Chondrocyte (in vitro differentiated cells): Measurements from ENCODE around the gene PCSK7. TPM values are rescaled to one million over a fixed set of nuclear protein-coding genes. Genes with fewer than 3 reads are reported as not detected.
A peak's percentile ranks its signal among the peaks of the same experiment; 100 is the strongest.

Source experiments
- DNase-seq: peaks from one replicate; pipeline ENCODE4 v3.0.0; 2021; ENCODE audit warnings: mixed read lengths, low spot score
- H3K27ac Mint-ChIP-seq: one replicate; pipeline ENCODE4 v1.8.0; 2021; ENCODE audit warnings: mild to moderate bottlenecking, moderate library complexity, mixed read lengths; ENCODE audit not compliant: unreplicated experiment
- H3K27me3 Mint-ChIP-seq: 2 replicates; pipeline ENCODE4 v1.8.0; 2021; ENCODE audit warnings: low read depth, mixed read lengths
- H3K36me3 Mint-ChIP-seq: 2 replicates; pipeline ENCODE4 v1.8.0; 2021; ENCODE audit warnings: low read depth, mixed read lengths
- H3K4me1 Mint-ChIP-seq: 2 replicates; pipeline ENCODE4 v1.8.0; 2021; ENCODE audit warnings: low read depth, mild to moderate bottlenecking, mixed read lengths
- H3K4me3 Mint-ChIP-seq: one replicate; pipeline ENCODE4 v1.8.0; 2021; ENCODE audit warnings: mild to moderate bottlenecking, moderate library complexity, mixed read lengths; ENCODE audit not compliant: unreplicated experiment
- H3K9me3 Mint-ChIP-seq: 2 replicates; pipeline ENCODE4 v1.8.0; 2021; ENCODE audit warnings: low read depth, mixed read lengths
- total RNA-seq: library from RNA; stranded (reverse); gene quantifications from 3 replicates; pipeline ENCODE4 v1.2.1, GENCODE V29; 2021
- TF ChIP-seq, protein P1 (sequence below): fragments of 200-600 bp; sonication (generic); IDR thresholded peaks from 2 replicates; pipeline ENCODE4 v1.5.0; 2021; ENCODE audit warnings: antibody characterized with exemption, mild to moderate bottlenecking, moderate library complexity

PCSK7 gene
- total RNA-seq, 1 donor from 2014 or later: 43.0 TPM

DNA sequence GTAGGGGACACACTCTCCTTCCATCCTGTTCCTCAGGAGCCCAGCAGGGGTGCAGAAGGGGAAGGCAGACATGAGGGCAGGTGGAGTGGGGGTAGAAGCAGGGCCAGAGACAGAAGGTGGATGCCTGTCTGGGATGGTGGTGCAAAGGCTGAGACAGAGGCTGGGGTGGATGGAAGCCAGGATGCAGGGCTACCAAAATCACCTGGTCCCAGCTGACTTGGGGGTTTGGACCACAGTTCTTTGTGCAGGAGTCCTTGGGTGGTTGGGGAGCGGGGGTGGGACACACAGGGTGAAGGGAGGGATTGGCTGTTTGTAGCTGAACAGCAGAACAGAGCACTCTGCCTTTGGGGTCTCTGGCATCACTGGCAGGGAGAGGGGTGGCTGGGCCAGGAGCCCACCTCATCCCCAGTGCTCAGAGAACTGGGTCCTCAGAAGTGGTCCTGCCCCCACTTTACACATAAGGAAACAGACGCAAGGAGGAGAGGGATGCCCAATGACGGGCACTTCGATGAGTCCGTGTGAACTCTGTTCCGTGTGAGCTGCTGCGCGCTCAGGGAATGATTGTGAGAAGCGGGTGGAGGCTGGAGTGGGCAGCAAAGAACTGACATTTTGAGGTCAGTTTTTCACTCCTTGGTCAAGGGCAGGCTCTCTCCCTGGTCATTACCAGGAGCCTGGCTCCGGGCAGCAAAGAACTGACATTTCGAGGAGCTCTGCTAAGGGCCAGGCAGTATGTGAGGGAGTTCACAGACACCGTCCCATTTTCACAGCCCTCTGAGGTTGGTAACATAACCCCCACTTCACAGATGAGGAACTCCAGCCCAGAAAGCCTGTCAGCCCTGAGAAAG lies 30.8 kb downstream of the PCSK7 start:
- no peak for DNase-seq
- TF ChIP-seq, protein P1, sequence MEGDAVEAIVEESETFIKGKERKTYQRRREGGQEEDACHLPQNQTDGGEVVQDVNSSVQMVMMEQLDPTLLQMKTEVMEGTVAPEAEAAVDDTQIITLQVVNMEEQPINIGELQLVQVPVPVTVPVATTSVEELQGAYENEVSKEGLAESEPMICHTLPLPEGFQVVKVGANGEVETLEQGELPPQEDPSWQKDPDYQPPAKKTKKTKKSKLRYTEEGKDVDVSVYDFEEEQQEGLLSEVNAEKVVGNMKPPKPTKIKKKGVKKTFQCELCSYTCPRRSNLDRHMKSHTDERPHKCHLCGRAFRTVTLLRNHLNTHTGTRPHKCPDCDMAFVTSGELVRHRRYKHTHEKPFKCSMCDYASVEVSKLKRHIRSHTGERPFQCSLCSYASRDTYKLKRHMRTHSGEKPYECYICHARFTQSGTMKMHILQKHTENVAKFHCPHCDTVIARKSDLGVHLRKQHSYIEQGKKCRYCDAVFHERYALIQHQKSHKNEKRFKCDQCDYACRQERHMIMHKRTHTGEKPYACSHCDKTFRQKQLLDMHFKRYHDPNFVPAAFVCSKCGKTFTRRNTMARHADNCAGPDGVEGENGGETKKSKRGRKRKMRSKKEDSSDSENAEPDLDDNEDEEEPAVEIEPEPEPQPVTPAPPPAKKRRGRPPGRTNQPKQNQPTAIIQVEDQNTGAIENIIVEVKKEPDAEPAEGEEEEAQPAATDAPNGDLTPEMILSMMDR: no peak
- Mint-ChIP-seq H3K36me3 (peaks cover 47% of the 10 kb centered on the region), H3K4me3 (peak overlapping the region; percentile 93), H3K27ac (peak overlapping the region; percentile 95), H3K27me3 (no peaks in the 10 kb centered on the region), H3K9me3 (no peaks in the 10 kb centered on the region), H3K4me1 (peaks cover 74% of the 10 kb centered on the region)

DNA sequence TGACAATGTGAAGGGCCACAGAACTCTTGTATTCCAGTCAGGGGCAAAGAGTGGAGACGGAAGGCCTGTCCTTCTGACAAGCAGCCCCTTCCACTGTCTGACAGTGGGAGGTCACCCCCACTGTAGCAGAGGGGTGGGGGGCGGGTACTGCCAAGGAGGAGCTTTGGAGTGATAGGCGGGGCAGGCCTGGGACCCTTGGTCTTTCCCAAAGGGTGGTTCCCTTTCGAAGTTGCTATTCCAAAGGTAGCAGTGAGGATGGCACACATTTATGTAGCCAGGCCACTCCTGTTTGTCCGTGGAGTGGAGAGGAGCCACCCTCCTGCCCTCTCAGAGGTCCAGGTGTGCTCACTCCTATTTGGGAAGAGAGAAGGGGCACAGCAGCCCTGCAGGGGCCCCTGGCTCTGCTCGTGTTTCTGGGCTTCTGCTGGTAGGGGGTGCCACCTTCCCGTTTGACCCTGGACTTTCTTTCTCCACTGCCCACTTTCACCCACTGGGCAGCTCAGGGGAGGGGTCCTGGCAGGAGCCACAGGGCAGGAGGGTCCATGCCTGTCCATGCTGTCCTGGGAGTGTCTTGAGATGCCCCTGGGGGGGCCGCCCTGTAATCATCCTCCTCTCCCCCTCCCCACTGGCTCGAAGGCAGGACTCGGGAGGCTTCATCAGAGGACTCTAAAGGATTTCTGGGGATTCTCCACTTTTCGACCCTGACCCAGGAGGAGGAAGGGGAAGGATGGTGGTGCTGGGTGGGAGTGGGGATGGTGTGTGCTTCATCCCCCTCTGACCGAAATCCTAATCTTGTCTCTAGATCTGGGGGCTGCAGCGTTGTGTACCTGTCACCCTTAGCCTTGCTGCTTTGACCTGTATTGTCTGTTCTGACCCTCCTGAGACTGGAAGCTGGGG lies 31.7 kb downstream of the PCSK7 start:
- Mint-ChIP-seq H3K4me1 (peaks cover 69% of the 10 kb centered on the region), H3K9me3 (no peaks in the 10 kb centered on the region), H3K27me3 (no peaks in the 10 kb centered on the region), H3K4me3 (peak overlapping the region; percentile 93), H3K27ac (peak overlapping the region; percentile 95), H3K36me3 (peaks cover 46% of the 10 kb centered on the region)
- no peak for DNase-seq
- TF ChIP-seq, protein P1: no peak

DNA sequence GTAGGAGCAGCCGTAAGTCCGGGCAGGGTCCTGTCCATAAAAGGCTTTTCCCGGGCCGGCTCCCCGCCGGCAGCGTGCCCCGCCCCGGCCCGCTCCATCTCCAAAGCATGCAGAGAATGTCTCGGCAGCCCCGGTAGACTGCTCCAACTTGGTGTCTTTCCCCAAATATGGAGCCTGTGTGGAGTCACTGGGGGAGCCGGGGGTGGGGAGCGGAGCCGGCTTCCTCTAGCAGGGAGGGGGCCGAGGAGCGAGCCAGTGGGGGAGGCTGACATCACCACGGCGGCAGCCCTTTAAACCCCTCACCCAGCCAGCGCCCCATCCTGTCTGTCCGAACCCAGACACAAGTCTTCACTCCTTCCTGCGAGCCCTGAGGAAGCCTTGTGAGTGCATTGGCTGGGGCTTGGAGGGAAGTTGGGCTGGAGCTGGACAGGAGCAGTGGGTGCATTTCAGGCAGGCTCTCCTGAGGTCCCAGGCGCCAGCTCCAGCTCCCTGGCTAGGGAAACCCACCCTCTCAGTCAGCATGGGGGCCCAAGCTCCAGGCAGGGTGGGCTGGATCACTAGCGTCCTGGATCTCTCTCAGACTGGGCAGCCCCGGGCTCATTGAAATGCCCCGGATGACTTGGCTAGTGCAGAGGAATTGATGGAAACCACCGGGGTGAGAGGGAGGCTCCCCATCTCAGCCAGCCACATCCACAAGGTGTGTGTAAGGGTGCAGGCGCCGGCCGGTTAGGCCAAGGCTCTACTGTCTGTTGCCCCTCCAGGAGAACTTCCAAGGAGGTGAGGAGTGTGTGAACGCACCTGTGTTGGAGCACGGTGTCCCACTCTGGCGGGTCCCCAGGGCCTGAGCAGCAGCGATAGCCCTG lies 32.6 kb downstream of the PCSK7 start, which contains the start of gene TAGLN:
Gene TAGLN, plus strand, starts transcription at position 318 of the 863 bp plus-strand sequence. CDS start 3,644 bp downstream, outside the sequence.
- H3K4me3 Mint-ChIP-seq: peak within 1 kb of the TSS; percentile 93
- DNase-seq: peak; percentile 98
- no peaks in the 10 kb centered on the region for H3K9me3 Mint-ChIP-seq
- TF ChIP-seq, protein P1: no peak
- no peaks in the 10 kb centered on the region for H3K27me3 Mint-ChIP-seq
- H3K27ac Mint-ChIP-seq: peak within 1 kb of the TSS; percentile 95
- H3K36me3 Mint-ChIP-seq: peaks cover 38% of the 10 kb centered on the region
- peaks cover 60% of the 10 kb centered on the region for H3K4me1 Mint-ChIP-seq

DNA sequence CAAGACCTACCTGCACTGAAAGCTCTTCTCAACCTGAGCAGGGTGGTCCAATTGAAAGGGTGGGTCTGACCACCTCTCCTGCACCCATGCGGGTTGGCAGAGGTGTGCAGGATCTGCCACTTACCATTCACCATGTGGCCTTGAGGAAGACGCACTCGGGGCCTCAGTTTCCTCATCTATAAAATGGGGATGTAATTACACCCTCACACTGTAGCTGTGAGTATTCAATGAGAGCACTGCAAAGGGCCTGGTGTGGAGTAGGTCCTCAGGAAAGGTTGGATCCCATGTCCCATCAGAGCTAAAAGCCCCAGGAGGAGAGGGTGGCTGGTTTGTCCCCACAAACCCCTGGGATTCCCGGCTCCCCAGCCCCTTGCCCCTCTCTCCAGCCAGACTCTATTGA lies 33.3 kb downstream of the PCSK7 start:
- Mint-ChIP-seq H3K4me1 (peaks cover 54% of the 10 kb centered on the region), H3K4me3 (peak overlapping the region; percentile 93), H3K9me3 (no peaks in the 10 kb centered on the region), H3K27ac (peak overlapping the region; percentile 95), H3K36me3 (peaks cover 32% of the 10 kb centered on the region), H3K27me3 (no peaks in the 10 kb centered on the region)
- DNase-seq: no peak
- TF ChIP-seq, protein P1: no peak
